ENCODE data around the gene MYH9.

The MYH9 gene

DNA sequence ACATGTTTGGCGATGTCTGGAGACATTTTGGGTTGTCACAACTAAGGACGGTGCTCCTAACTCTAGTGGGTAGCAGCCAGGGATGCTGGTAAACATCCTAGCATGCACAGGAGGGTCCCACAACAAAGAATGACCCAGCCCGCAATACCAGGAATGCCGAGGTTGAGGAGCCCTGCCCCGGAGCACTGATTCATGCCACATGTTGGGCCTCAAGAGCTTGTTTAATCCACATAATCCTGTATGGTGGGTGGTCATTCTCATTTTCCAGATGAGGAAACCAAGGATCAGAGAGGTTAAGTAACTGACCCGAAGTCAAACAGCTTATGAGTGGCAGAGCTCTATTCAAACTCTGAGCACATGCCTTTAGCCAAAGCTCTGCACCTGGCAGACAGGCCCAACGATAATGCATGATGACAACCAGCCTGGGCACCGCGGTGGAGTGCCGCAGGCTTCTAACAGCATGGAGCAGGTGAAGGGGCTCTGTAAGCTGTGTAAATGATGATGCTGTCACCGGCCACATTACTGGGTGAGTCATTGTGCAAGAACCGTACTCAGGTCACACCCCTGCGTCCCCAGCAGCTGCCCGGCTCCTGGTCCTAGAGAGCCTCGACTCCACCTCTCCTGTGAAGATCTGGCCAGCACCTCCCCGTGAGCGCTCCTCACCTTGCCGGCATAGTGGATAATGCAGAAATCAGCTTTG, 76.2 kb downstream of the MYH9 start:
- DNase-seq (ENCODE audit: low read depth): no peak

DNA sequence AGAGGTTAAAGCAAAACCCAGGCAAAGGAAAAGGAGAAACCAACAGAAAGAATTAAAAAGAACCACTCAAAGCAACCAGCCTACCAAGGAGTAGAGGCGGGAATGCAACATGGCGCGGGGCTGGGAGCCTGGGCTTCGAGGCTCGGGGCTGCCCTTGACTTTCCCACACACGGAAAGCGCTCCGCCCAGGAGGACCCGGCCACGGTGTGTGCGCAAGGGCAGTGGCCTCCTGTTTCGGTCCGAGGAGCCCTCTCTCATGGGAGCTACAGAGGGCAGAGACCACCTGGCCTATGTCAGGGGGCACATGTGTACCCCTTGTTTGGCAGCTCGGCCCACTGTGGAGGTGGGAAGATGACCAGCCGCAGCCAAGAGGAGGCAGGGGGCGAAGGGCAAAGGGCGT, 78.9 kb downstream of the MYH9 start:
- DNase-seq (ENCODE audit: low read depth): no peak

DNA sequence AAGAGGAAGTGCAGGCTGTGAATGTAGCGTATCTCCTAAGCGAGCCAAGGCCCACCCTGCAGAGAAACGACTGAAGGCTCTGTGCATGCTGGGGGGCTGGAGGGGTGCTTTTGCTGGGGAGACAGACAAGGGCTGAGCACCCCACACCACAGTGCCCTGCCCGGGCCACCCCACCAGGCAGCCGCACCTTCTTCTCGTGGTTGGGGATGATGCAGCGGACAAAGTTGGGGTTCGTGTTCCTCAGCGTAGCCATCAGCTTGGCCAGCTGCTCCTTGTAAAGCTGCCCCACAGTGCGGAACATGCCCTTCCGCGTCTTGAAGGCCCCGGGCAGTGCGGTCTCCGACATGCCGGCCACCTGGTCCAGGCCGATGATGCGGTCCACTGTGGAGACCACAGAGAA, 81.5 kb downstream of the MYH9 start:
- no peak for DNase-seq (ENCODE audit: low read depth)

DNA sequence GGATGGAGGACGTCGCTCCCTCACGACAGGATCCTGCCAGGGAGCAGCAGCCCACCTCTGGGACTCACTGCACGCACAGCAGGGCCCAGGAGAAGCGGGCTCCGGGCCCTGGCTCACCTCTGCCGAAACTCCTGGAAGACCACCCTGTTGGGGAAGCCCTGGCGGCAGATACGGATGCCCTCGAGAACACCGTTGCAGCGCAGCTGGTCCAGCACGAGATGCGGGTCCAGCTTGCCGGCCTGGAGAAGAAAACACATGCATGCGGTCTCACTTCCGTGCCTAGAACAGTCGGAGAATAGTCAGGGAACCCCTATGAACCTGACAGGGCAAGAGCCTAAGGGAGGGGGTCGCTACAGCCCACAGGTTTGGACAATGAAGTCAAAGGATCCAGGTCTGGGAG, 82.0 kb downstream of the MYH9 start:
- DNase-seq (ENCODE audit: low read depth): no peak

GRCh38 chr22:36304429-36304828, 83.3 kb downstream of the MYH9 start:
- DNase-seq (ENCODE audit: low read depth): no peak

- no peak for DNase-seq (ENCODE audit: low read depth)
Measured at GRCh38 chr22:36303874-36304273, 83.9 kb downstream of the MYH9 start.

DNA sequence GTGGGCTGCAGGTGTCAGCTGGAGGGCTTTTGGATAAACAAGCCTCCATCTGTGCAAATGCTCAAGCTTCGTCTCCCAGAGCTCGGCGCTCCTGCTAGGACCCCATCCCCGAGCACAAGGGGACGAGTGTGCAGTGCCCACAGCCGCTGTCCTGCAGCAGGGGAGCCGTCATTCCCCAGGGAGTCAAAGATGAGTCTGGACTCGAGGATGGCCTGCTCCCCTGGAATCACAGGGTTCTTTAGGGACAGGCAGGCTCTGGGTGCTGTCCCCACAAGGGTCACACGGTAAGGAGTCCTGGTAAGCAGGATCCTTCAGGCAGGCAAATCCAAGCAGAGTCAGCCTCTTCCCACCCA, 84.7 kb downstream of the MYH9 start:
- no peak for DNase-seq (ENCODE audit: low read depth)

DNA sequence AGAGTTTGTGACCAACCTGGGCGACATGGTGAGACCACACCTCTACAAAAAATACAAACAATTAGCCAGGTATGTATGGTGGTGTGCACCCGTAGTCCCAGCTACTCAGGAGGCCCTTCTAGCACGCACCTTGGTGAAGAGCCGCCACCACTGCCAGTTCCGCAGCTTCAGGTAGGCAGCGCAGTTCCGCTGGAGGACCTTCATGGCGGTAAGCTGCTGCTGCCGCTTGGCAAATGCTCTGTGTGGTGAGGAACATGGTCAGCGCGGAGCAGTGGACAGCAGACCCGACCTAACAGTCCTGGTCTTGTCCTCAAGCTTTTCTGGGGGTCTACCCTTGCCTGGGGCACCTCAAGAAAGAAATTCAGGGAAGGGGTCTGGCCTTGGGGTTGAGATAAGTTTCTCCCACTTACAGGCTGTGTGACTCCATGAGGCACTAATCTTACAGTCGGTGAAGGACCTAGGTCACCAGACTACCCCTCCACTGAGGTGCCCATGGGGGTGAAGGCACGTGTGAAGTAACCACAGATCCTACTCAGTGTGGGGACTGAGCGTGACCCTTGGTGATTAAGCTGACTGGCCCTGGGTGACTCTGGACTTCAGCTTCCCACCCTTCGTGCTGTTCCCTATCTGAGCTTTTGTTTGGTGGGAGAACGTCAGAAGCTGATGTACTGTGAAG, 85.2 kb downstream of the MYH9 start:
- DNase-seq (ENCODE audit: low read depth): no peak

- no peak for DNase-seq (ENCODE audit: low read depth)
Measured at GRCh38 chr22:36301851-36302250, 85.9 kb downstream of the MYH9 start.

DNA sequence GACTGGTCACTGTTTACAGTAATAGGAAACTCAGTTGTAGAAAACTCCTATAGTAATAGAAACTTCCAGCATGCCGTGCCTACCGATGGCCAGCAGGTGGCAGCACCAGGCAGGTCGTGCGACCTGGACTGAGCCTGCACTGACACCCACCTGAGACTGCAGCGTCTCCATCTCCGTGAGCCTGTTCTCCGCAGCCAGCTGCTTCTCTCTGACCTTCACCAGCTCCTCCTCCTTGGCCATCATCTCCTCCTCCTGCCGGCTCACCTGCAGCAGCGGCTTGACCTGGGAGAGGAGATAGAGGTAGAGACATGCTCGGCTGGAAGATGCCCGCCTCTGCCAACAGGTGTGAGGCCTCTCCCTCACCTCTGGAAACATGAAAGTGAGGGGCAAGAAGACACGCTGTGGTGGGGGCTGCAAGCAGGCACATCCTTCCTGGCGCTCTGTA, 86.4 kb downstream of the MYH9 start:
- peak; percentile 67 for DNase-seq (ENCODE audit: low read depth)

DNA sequence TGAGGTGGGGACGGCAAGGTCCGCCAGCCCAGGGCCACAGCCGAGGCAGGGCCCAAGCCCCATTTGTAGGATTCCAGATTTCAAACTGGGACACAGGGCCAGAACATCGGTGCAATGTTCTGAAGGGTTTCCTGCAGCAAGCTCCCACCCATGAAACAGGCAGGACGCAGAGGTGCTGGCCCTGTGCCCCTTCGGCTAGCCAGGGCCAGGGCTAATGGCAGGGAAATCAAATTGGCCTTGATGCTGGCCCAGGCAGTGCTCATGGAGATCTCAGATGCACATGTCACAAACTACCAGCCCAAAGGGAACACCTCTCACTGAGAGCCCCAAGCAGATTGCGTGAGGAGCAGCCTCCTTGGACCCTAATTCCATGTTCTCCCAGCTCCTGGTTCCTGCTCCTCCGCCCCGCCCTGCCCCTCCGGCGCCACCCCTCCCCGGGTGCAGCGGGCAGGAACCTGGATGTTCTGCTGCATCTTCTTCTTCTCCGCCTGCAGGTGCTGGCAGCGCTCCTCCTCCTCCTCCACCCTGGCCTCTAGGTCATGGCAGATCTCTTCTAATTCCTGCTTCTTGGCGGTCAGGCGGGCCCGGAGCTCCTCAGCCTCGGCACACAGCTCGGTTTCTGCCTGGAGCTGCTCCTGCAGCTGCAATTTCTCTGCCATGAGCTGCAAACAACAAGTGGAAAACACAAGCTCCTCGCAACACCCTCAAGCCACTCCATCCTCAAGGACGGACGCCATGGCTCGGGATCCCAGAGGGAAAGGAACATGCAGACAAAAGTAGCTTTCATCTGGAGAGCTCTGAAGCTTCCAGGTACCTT, 87.2 kb downstream of the MYH9 start:
- no peak for DNase-seq (ENCODE audit: low read depth)

GRCh38 chr22:36299911-36300310, 87.9 kb downstream of the MYH9 start:
- DNase-seq (ENCODE audit: low read depth): no peak

- DNase-seq (ENCODE audit: low read depth): no peak
Measured at GRCh38 chr22:36299295-36299694, 88.5 kb downstream of the MYH9 start.

GRCh38 chr22:36298601-36299000, 89.2 kb downstream of the MYH9 start:
- DNase-seq (ENCODE audit: low read depth): no peak

DNA sequence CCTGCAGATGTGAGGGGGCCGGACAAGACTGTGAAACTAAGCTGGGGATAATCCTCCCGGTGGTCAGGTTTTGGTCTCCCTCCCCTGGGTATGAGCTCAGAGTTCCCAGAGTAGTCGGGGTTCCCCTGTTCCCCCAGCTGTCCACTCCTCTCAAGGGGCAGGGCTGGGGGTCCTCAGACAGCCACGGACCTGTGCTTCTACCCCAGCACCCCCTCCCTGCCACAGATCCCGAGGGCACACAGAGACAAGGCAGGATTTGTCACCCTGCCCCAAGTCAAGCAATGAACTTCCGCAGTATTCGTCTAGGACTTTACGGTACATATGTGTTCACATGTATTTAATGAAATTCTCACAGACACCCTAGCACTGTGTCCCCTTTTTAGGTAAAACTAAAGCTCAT, 89.6 kb downstream of the MYH9 start:
- no peak for DNase-seq (ENCODE audit: low read depth)

- no peak for DNase-seq (ENCODE audit: low read depth)
Measured at GRCh38 chr22:36297568-36297967, 90.2 kb downstream of the MYH9 start.

DNA sequence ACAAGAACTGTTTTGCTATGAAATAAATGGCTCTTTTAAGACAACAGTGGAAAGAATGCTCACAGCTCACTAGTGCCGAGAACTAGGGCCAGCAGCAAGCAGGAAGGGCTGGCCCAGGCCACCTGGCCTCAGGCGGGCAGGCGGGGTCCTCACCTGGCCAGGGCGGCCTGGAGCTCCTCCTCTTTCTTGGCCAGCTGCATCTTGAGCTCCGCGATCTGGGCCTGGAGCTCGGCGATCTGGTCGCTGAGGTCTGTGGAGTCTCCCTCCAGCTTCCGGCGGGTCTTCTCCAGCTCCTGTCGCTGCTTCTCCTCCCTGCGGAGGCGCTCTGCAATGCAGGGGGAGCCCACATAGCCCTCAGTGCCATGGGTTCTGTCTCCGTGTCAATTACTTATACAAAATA, 91.1 kb downstream of the MYH9 start:
- DNase-seq (ENCODE audit: low read depth): no peak

DNA sequence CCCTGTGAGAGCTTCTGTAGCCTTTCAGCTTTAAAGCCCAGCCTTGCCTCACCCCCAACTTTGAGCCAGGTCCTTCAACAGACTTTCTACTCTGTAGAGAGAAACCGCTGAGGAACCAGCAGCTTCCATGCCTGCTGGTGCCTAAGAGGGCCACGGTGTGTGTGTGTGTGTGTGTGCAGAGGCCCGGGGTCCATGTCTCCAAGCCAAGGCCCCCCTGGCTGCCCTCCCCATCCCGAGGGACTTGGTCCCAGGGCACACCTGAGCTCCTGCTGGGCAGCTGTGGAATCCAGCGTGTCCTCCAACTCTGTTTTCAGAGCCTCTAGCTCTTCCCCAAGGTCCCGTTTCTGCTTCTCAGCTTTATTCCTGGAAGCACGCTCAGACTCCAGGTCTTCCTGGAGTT, 92.5 kb downstream of the MYH9 start:
- no peak for DNase-seq (ENCODE audit: low read depth)

DNA sequence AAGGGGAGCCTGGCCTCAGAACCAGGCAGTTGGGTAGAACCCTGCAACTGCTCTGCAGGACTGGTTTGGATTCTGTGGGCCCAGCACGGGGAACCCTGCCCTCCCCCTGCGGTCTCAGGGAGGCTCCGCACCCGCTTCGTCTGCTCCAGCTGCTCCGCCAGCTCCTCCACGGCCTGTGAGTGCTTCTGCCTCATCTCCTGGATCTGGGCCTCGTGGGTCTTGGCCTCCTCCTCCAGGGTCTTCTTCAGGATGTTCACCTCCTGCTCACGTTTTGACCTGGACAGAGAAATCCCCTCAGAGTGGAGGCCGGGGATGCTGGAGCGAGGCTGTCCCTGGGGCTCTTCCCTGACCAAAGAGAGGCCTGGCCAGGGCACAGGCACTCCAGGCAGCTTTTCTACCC, 93.0 kb downstream of the MYH9 start:
- DNase-seq (ENCODE audit: low read depth): no peak

DNA sequence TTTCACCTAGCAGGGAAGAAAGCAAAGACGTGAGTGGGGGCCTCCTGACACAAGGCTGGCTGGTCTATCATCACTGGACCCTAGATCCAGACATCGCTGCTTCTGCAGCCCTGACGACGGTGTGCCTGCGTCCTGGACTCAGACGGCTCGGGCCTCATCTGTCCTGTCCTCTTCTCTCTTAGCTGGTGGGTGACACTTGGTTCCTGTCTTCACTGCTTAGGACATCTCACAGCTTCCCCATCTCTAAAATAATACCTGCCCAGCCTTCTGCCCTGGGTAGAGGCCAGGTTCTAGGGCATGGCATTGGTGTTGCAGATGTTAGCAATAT, 93.5 kb downstream of the MYH9 start:
- DNase-seq (ENCODE audit: low read depth): no peak

GRCh38 chr22:36293606-36294292, 94.0 kb downstream of the MYH9 start:
- no peak for DNase-seq (ENCODE audit: low read depth)

GRCh38 chr22:36292823-36293530, 94.8 kb downstream of the MYH9 start:
- no peak for DNase-seq (ENCODE audit: low read depth)
